ENCODE data around the gene TMOD2. TPM values are rescaled to one million over a fixed set of nuclear protein-coding genes. Genes with fewer than 3 reads are reported as not detected.
A peak's percentile ranks its signal among the peaks of the same experiment; 100 is the strongest.

TMOD2 gene
- total and polyA plus RNA-seq, 7 experiments from 2014 or later, result 1.4 to 17.1 (median 10.7) TPM

GRCh38 chr15:51828621-51829375, 77.4 kb downstream of the TMOD2 start:
- H3K4me3 ChIP-seq (ENCODE audit: low read length), result peak overlapping the region; percentile 93
- H3K9me3 ChIP-seq (ENCODE audit: control insufficient read depth in 2 of 3, low read length in 3 of 3), result no peaks in the 10 kb centered on the region
- ATAC-seq (no peak), DNase-seq (no peak)
- H3K27me3 ChIP-seq (ENCODE audit: control insufficient read depth in 2 of 2, insufficient read depth in 2 of 2, low read length in 2 of 2), result no peaks in the 10 kb centered on the region
- Mint-ChIP-seq H3K4me3 (peak overlapping the region; percentile 94 to 99 (median 98)), H3K9me3 (peaks cover 0 to 2% (median 0%) of the 10 kb centered on the region in 11 donors), H3K27me3 (peaks cover 0 to 12% (median 0%) of the 10 kb centered on the region in 5 donors), H3K4me1 (peaks cover 26 to 43% (median 34%) of the 10 kb centered on the region in 7 donors), H3K27ac (peak overlapping the region in 7 of 9 donors; percentile 81 to 94 (median 92)), H3K36me3 (peaks cover 0 to 1% (median 0%) of the 10 kb centered on the region in 5 donors)
- H3K4me1 ChIP-seq (ENCODE audit: control insufficient read depth in 2 of 2, insufficient read depth in 2 of 2, low read length in 2 of 2), result peaks cover 21 to 26% of the 10 kb centered on the region in 2 donors
- CTCF ChIA-PET, result no interaction called here
- H3K36me3 ChIP-seq (ENCODE audit: control insufficient read depth in 2 of 3, insufficient read depth in 3 of 3, low read length in 3 of 3), result peaks cover 0 to 4% (median 0%) of the 10 kb centered on the region in 3 experiments
- POLR2A ChIA-PET, result interaction anchor here (1.0 to 2.5 kb wide), 2 partner anchors 13 to 16 kb away, joined by 3 to 7 read pairs; no protein-coding TSS in a partner anchor
- intact Hi-C loops (cut with micrococcal nuclease), result loop anchor here (1.0 to 10.0 kb wide), 8 partner anchors 9 to 699 kb away; partner anchors contain the start of genes LEO1 (in 2 of the 2), LYSMD2 (in 2 of the 2), MYO5A (in 1 of the 2) and TMOD2 (in 1 of the 2)
- H3K27ac ChIP-seq (ENCODE audit: low read depth, low read length), result no peak overlapping the region

GRCh38 chr15:51829376-51830275, 78.2 kb downstream of the TMOD2 start, which contains the start of gene TMOD3:
TMOD3 (plus strand) TSS chr15:51829653; CDS start chr15:51862885, 33,232 bp downstream.
- intact Hi-C loops (cut with micrococcal nuclease), result loop anchor here (1.0 to 10.0 kb wide), 12 partner anchors 8 to 698 kb away; partner anchors contain the start of genes LEO1 (in 2 of the 2), LYSMD2 (in 2 of the 2), MYO5A (in 1 of the 2) and TMOD2 (in 1 of the 2)
- Histone ChIP-seq H3K36me3 (ENCODE audit: control insufficient read depth in 2 of 3, insufficient read depth in 3 of 3, low read length in 3 of 3) (peaks cover 0 to 4% (median 0%) of the 10 kb centered on the region in 3 experiments), H3K9me3 (ENCODE audit: control insufficient read depth in 2 of 3, low read length in 3 of 3) (no peaks in the 10 kb centered on the region), H3K4me3 (ENCODE audit: low read length) (peak within 1 kb of the TSS; percentile 93), H3K4me1 (ENCODE audit: control insufficient read depth in 2 of 2, insufficient read depth in 2 of 2, low read length in 2 of 2) (peaks cover 21 to 26% of the 10 kb centered on the region in 2 donors), H3K27me3 (ENCODE audit: control insufficient read depth in 2 of 2, insufficient read depth in 2 of 2, low read length in 2 of 2) (no peaks in the 10 kb centered on the region), H3K27ac (ENCODE audit: low read depth, low read length) (peak within 1 kb of the TSS; percentile 85)
- ATAC-seq, result peak; percentile 94
- CTCF ChIA-PET, result interaction anchor here (0.6 kb wide), 1 partner anchor 179 kb away, joined by 5 read pairs; no protein-coding TSS in a partner anchor
- H3K4me3 Mint-ChIP-seq, result peak within 1 kb of the TSS; percentile 94 to 99 (median 98)
- peaks cover 0 to 1% (median 0%) of the 10 kb centered on the region in 5 donors for H3K36me3 Mint-ChIP-seq
- DNase-seq, result peak; percentile 79 to 94 (median 84)
- POLR2A ChIA-PET, result interaction anchor here (1.0 to 2.5 kb wide), 4 partner anchors 12 to 96 kb away, joined by 3 to 7 read pairs (median 3); no protein-coding TSS in a partner anchor
- peaks cover 0 to 8% (median 0%) of the 10 kb centered on the region in 5 donors for H3K27me3 Mint-ChIP-seq
- peaks cover 0 to 2% (median 0%) of the 10 kb centered on the region in 11 donors for H3K9me3 Mint-ChIP-seq
- H3K4me1 Mint-ChIP-seq, result peaks cover 30 to 51% (median 41%) of the 10 kb centered on the region in 7 donors
- peak within 1 kb of the TSS; percentile 87 to 97 (median 94) for H3K27ac Mint-ChIP-seq

DNA sequence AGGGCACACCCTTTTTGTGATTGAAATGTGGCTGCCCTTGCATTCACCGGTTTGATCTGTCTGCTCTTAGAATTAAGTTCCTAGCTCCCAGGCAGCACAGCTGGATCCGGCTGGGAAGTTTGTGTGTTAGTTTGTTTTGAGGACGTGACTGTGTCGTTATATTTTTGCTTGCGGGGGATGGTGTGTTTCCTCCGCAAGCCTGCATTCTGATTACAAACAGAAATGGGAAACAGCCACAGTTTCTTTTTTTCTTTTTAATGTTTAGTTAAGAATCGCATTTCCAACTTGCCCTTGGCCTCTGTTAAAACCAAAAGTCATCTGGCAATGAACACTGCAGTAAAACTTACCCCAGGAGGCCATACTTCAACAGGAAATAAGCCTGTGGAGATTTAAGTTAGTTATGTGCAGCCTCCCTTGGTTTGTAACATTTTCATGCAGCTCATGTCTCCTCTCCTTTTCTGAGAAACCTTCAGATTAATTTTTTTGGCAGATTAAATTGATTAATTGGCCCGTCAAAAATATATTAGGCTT, 78.9 kb downstream of the TMOD2 start:
- Histone ChIP-seq H3K27me3 (ENCODE audit: control insufficient read depth in 2 of 2, insufficient read depth in 2 of 2, low read length in 2 of 2) (no peaks in the 10 kb centered on the region), H3K36me3 (ENCODE audit: control insufficient read depth in 2 of 3, insufficient read depth in 3 of 3, low read length in 3 of 3) (peaks cover 0 to 4% (median 0%) of the 10 kb centered on the region in 3 experiments), H3K9me3 (ENCODE audit: control insufficient read depth in 2 of 3, low read length in 3 of 3) (no peaks in the 10 kb centered on the region), H3K4me1 (ENCODE audit: control insufficient read depth in 2 of 2, insufficient read depth in 2 of 2, low read length in 2 of 2) (peaks cover 21 to 26% of the 10 kb centered on the region in 2 donors), H3K4me3 (ENCODE audit: low read length) (peak overlapping the region; percentile 93), H3K27ac (ENCODE audit: low read depth, low read length) (peak overlapping the region; percentile 85)
- Mint-ChIP-seq H3K9me3 (no peaks in the 10 kb centered on the region), H3K36me3 (peaks cover 0 to 1% (median 0%) of the 10 kb centered on the region in 5 donors), H3K4me1 (peaks cover 33 to 58% (median 48%) of the 10 kb centered on the region in 7 donors), H3K27me3 (peaks cover 0 to 3% (median 0%) of the 10 kb centered on the region in 5 donors), H3K4me3 (peak overlapping the region; percentile 94 to 99 (median 98)), H3K27ac (peak overlapping the region; percentile 87 to 97 (median 94))
- DNase-seq, result peak in 5 of 9 donors; percentile 11 to 32 (median 17)
- ATAC-seq, result no peak
- intact Hi-C loops (cut with micrococcal nuclease), result loop anchor here (1.0 to 5.0 kb wide), 4 partner anchors 32 to 192 kb away; no protein-coding TSS in a partner anchor
- POLR2A ChIA-PET, result interaction anchor here (1.1 to 2.5 kb wide), 3 partner anchors 15 to 97 kb away, joined by 3 to 7 read pairs (median 3); no protein-coding TSS in a partner anchor
- CTCF ChIA-PET, result no interaction called here

DNA sequence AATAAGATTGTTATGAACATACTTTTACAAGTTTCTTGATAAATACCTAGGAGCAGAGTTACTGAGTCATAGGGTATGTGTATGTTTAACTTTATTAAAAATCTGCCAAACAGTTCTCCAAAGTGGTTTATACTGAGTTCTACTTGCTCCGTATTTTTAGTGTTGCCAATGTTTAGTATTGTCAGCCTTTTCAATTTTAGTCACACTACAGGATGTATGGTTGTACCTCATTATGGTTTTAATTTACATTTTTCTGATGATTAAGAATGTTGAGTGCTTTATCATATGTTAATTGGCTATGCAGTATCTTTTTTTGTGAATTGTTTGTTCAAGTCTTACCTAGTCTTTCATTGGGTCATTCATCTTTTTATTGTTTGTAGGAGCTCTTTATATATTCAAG, 82.4 kb downstream of the TMOD2 start:
- Mint-ChIP-seq H3K36me3 (peaks cover 0 to 3% (median 0%) of the 10 kb centered on the region in 5 donors), H3K27me3 (no peaks in the 10 kb centered on the region), H3K27ac (no peak overlapping the region), H3K4me1 (peaks cover 56 to 92% (median 81%) of the 10 kb centered on the region in 7 donors), H3K4me3 (peak overlapping the region in 5 of 10 donors; percentile 17 to 99 (median 46)), H3K9me3 (no peaks in the 10 kb centered on the region)
- H3K27me3 ChIP-seq (ENCODE audit: control insufficient read depth in 2 of 2, insufficient read depth in 2 of 2, low read length in 2 of 2), result no peaks in the 10 kb centered on the region
- H3K9me3 ChIP-seq (ENCODE audit: control insufficient read depth in 2 of 3, low read length in 3 of 3), result no peaks in the 10 kb centered on the region
- ChIA-PET CTCF (no interaction called here), POLR2A (no interaction called here)
- H3K4me1 ChIP-seq (ENCODE audit: control insufficient read depth in 2 of 2, insufficient read depth in 2 of 2, low read length in 2 of 2), result peaks cover 34 to 37% of the 10 kb centered on the region in 2 donors
- peaks cover 0 to 4% (median 0%) of the 10 kb centered on the region in 3 experiments for H3K36me3 ChIP-seq (ENCODE audit: control insufficient read depth in 2 of 3, insufficient read depth in 3 of 3, low read length in 3 of 3)
- no peak overlapping the region for H3K27ac ChIP-seq (ENCODE audit: low read depth, low read length)
- DNase-seq, result no peak
- ATAC-seq, result no peak
- no peak overlapping the region for H3K4me3 ChIP-seq (ENCODE audit: low read length)
- intact Hi-C loops (cut with micrococcal nuclease), result loop anchor here (5.0 kb wide), 3 partner anchors 34 to 189 kb away; no protein-coding TSS in a partner anchor

DNA sequence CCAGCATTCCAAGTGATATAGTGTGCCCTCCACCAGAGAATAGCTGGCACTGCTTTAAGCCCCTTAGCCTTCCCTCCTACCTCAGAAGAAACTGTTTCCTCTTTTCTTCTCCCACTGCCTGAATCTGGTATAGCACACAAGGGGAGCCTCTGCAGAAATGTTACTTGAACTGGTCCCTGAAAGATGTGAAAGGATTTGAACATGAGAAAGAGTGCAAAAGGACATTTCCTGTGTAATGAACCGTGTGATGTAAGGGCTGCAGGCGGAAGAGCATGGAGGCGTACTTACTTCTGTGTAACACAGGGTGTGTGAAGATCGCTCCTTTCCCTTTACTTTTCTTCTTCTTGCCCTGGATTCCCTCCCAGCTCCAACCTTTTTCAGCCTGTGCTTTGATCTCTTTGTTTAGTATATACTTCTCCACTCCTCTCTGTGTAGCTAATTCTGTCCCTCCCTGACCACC, 86.4 kb downstream of the TMOD2 start:
- intact Hi-C loops (cut with micrococcal nuclease), result loop anchor here (1.0 kb wide), 1 partner anchor 9 kb away; the partner anchor contains the start of gene TMOD3 (in 2 of the 2)
- H3K27me3 Mint-ChIP-seq, result no peaks in the 10 kb centered on the region

More for the DNA sequence above, 86.4 kb downstream of the TMOD2 start:
- H3K4me1 ChIP-seq (ENCODE audit: control insufficient read depth in 2 of 2, insufficient read depth in 2 of 2, low read length in 2 of 2), result peaks cover 27 to 37% of the 10 kb centered on the region in 2 donors
- Mint-ChIP-seq H3K4me1 (peaks cover 65 to 100% (median 88%) of the 10 kb centered on the region in 7 donors), H3K27ac (peak overlapping the region; percentile 8 to 63 (median 18)), H3K36me3 (peaks cover 0 to 3% (median 0%) of the 10 kb centered on the region in 5 donors), H3K4me3 (peak overlapping the region; percentile 12 to 76 (median 68)), H3K9me3 (no peaks in the 10 kb centered on the region)
- no peak overlapping the region for H3K27ac ChIP-seq (ENCODE audit: low read depth, low read length)
- ATAC-seq, result peak; percentile 70
- peak in 4 of 9 donors; percentile 15 to 23 (median 21) for DNase-seq
- H3K9me3 ChIP-seq (ENCODE audit: control insufficient read depth in 2 of 3, low read length in 3 of 3), result no peaks in the 10 kb centered on the region
- POLR2A ChIA-PET, result interaction anchor here (0.7 kb wide), 1 partner anchor 868 kb away, joined by 3 read pairs; no protein-coding TSS in a partner anchor
- H3K36me3 ChIP-seq (ENCODE audit: control insufficient read depth in 2 of 3, insufficient read depth in 3 of 3, low read length in 3 of 3), result no peaks in the 10 kb centered on the region
- no peak overlapping the region for H3K4me3 ChIP-seq (ENCODE audit: low read length)
- CTCF ChIA-PET, result no interaction called here
- no peaks in the 10 kb centered on the region for H3K27me3 ChIP-seq (ENCODE audit: control insufficient read depth in 2 of 2, insufficient read depth in 2 of 2, low read length in 2 of 2)

Data from naive thymus-derived CD4-positive, alpha-beta T cell (primary cell).